Bronchial epithelial cell (primary cell): ENCODE data around the gene SPAG4. TPM values are rescaled to one million over a fixed set of nuclear protein-coding genes. Genes with fewer than 3 reads are reported as not detected.

Experiments used
- DNase-seq: peaks from one replicate; pipeline ENCODE4 v3.0.0-alpha.2; 2010; ENCODE audit warnings: low read depth
- FAIRE-seq: peaks from 2 replicates; lab custom pipeline; 2011; peaks lifted over from hg19 to GRCh38; lab: Jason Lieb, UNC
- H3K27me3 ChIP-seq: 2 replicates; pipeline ENCODE4 v1.5.1; 2011; ENCODE audit warnings: low read length; ENCODE audit not compliant: control insufficient read depth, insufficient read depth
- H3K36me3 ChIP-seq: 2 replicates; pipeline ENCODE4 v1.5.1; 2011; ENCODE audit warnings: low read length; ENCODE audit not compliant: control insufficient read depth, insufficient read depth
- H3K4me3 ChIP-seq: 2 replicates; pipeline ENCODE4 v1.5.1; 2011; ENCODE audit warnings: mild to moderate bottlenecking, low read depth, low read length, control low read depth
- CTCF ChIP-seq: IDR thresholded peaks from 2 replicates; pipeline ENCODE4 v1.5.1; 2011; ENCODE audit warnings: mild to moderate bottlenecking, moderate library complexity, low read length, control low read depth, inconsistent platforms; ENCODE audit not compliant: insufficient read depth, severe bottlenecking
- total RNA-seq: library from RNA; depleted of rRNA; stranded (reverse); fragments of >200 nt; gene quantifications from 2 replicates; pipeline ENCODE4 v1.2.1, GENCODE V29; 2014

The SPAG4 gene
- total RNA-seq, 1 donor from 2014 or later = 6.1 TPM

DNA sequence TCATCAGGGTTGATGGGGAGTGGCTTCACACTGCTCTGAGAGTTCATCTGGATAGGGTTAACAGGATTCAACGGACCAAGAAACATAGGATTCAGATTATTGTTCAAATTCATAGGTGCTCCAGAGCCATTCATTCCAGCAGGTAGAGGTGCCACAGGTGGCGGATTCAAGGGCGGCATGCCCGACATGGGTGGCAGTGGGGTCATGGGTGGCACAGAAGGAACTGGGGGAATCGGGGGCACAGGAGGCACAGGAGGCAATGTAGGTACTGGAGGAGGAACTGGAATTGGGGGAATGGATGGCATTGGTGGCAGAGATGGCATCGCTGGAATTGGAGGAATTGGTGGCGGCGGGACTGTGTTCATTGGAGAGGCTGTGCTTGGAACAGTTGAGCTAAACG is 38.8 kb downstream of the SPAG4 start:
- no peak overlapping the region for H3K4me3 ChIP-seq
- DNase-seq (no peak), FAIRE-seq (no peak)
- H3K36me3 ChIP-seq = peaks cover 20% of the 10 kb centered on the region
- no peaks in the 10 kb centered on the region for H3K27me3 ChIP-seq
- no peak for TF ChIP-seq CTCF

- no peak for FAIRE-seq
- no peak for DNase-seq
- H3K36me3 ChIP-seq = peaks cover 19% of the 10 kb centered on the region
- no peak overlapping the region for H3K4me3 ChIP-seq
- TF ChIP-seq CTCF = no peak
- no peaks in the 10 kb centered on the region for H3K27me3 ChIP-seq
Measured at GRCh38 chr20:35657271-35657670, 41.6 kb downstream of the SPAG4 start.

- no peaks in the 10 kb centered on the region for H3K27me3 ChIP-seq
- no peak for TF ChIP-seq CTCF
- no peak overlapping the region for H3K4me3 ChIP-seq
- H3K36me3 ChIP-seq = no peaks in the 10 kb centered on the region
- no peak for DNase-seq
- no peak for FAIRE-seq
Measured at GRCh38 chr20:35660122-35660937, 44.7 kb downstream of the SPAG4 start.

DNA sequence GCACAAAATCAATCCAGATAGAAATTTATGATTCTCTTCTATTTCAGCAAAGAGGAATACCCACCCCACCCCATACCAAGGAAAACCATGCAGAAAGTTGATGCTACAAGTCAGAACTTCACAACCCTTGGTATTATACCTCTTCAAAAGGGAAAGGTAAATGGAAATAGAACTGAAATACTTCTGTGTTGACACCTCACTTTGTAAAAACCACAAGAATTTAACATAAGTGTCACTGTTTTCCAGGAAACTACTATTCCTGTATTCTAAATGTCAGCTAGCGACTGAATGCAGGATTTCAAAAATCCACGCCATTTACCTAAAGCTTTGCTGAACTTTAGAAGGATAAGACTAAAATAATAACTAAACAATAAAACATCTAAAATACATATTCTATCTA is 45.4 kb downstream of the SPAG4 start:
- no peak for TF ChIP-seq CTCF
- peak; percentile 73 for DNase-seq
- FAIRE-seq = no peak
- Histone ChIP-seq H3K36me3 (no peaks in the 10 kb centered on the region), H3K27me3 (no peaks in the 10 kb centered on the region), H3K4me3 (no peak overlapping the region)

GRCh38 chr20:35661908-35662307 is 46.3 kb downstream of the SPAG4 start:
- H3K27me3 ChIP-seq = no peaks in the 10 kb centered on the region
- H3K4me3 ChIP-seq = peak overlapping the region; percentile 5
- no peak for TF ChIP-seq CTCF
- DNase-seq (no peak), FAIRE-seq (no peak)
- no peaks in the 10 kb centered on the region for H3K36me3 ChIP-seq
